Measurements from ENCODE around the gene ADAMTS8. TPM values are rescaled to one million over a fixed set of nuclear protein-coding genes. Genes with fewer than 3 reads are reported as not detected.

Gene ADAMTS8, protein sequence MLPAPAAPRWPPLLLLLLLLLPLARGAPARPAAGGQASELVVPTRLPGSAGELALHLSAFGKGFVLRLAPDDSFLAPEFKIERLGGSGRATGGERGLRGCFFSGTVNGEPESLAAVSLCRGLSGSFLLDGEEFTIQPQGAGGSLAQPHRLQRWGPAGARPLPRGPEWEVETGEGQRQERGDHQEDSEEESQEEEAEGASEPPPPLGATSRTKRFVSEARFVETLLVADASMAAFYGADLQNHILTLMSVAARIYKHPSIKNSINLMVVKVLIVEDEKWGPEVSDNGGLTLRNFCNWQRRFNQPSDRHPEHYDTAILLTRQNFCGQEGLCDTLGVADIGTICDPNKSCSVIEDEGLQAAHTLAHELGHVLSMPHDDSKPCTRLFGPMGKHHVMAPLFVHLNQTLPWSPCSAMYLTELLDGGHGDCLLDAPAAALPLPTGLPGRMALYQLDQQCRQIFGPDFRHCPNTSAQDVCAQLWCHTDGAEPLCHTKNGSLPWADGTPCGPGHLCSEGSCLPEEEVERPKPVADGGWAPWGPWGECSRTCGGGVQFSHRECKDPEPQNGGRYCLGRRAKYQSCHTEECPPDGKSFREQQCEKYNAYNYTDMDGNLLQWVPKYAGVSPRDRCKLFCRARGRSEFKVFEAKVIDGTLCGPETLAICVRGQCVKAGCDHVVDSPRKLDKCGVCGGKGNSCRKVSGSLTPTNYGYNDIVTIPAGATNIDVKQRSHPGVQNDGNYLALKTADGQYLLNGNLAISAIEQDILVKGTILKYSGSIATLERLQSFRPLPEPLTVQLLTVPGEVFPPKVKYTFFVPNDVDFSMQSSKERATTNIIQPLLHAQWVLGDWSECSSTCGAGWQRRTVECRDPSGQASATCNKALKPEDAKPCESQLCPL
- total RNA-seq: not detected

DNA sequence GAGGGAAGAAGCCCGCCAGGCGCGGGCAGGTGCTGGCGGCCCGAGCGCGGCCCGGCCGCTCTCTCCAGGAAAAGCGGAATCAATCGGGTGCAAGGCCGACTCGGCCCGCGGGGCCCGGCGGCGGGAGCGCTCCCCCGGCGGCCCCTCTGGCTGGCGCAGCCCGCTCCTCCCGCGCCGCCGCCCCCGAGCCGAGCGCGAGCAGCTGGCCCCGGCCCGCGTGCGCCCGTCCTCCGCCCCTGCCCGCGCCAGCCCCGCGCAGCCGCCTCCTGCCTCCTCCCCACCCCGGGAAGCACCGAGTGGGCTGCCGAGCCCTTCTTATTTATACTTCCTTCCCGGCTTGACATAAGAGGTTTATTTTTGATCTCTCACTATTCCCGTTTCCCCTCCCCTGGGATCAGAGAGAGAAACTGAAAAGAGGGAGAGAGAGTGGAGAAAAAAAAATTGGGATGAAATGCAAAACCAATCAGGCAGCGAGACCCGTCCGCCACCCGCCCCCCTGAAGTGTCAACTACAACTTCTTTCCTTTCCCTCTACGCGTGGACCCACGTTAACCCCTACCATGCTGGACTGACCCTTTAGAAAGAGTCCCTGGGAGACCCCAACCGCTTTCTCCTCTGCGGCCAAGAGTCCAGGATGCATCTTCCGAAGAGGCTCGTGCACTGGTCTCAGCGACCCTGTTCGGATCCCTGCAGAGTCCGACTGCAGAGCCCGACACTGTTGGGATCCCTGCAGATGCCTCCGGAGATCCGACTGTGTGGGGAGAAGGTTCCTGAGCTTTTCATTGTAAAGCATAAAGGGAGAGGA is at the start of gene ADAMTS8:
Gene ADAMTS8 (minus strand): TSS at position 294 of the 804 bp plus-strand sequence. CDS start 323 bp downstream, outside the sequence.
- Mint-ChIP-seq H3K4me3 (peak within 1 kb of the TSS; percentile 35), H3K36me3 (no peaks in the 10 kb centered on the region), H3K27ac (no peak within 1 kb of the TSS), H3K9me3 (ENCODE audit: low read depth) (no peaks in the 10 kb centered on the region), H3K4me1 (peaks cover 12% of the 10 kb centered on the region), H3K27me3 (peaks cover 58% of the 10 kb centered on the region)
- DNase-seq (no peak), ATAC-seq (peak; percentile 22)
- CTCF ChIA-PET: interaction anchor here (1.4 to 16.1 kb wide), 3 partner anchors 216 to 432 kb away, joined by 3 to 286 read pairs (median 25); no protein-coding TSS in a partner anchor

DNA sequence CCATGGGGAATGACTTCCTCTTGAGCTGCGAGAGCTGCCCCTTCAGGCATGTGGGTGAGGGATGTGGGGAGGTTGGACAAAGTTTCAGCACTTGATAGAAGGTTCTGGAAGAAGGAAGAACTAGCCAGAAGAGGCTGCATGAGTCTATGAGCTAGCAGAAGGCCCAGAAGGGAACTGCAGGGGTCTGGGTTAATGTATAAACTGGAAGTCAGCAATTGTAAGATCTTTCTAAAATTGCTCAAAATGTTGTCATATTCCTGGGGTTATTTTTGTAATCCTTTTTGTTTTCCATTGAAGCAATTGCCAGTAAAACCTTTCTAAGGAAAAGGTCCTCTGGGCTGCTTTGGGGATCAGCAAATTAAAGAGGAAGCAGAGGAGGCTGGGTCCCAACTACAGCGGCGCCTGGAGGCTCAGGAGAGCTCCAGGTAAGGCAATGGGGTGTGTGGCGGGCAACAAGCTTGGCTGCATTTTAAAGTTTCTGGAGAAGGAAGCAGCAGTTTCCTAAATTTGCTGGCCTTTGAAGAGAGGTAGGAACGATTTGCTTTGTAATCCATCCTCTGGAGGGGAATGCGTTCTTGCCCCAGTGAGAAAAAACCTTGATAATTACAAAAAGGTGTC is 49.3 kb upstream of the ADAMTS8 start:
- CTCF ChIA-PET: interaction anchor here (1.2 kb wide), 1 partner anchor 43 kb away, joined by 3 read pairs; no protein-coding TSS in a partner anchor
- no peak overlapping the region for H3K27ac Mint-ChIP-seq
- ATAC-seq: no peak
- DNase-seq: no peak
- H3K4me1 Mint-ChIP-seq: no peaks in the 10 kb centered on the region
- no peak overlapping the region for H3K4me3 Mint-ChIP-seq
- H3K9me3 Mint-ChIP-seq (ENCODE audit: low read depth): no peaks in the 10 kb centered on the region
- H3K27me3 Mint-ChIP-seq: peaks cover 2% of the 10 kb centered on the region
- no peaks in the 10 kb centered on the region for H3K36me3 Mint-ChIP-seq

DNA sequence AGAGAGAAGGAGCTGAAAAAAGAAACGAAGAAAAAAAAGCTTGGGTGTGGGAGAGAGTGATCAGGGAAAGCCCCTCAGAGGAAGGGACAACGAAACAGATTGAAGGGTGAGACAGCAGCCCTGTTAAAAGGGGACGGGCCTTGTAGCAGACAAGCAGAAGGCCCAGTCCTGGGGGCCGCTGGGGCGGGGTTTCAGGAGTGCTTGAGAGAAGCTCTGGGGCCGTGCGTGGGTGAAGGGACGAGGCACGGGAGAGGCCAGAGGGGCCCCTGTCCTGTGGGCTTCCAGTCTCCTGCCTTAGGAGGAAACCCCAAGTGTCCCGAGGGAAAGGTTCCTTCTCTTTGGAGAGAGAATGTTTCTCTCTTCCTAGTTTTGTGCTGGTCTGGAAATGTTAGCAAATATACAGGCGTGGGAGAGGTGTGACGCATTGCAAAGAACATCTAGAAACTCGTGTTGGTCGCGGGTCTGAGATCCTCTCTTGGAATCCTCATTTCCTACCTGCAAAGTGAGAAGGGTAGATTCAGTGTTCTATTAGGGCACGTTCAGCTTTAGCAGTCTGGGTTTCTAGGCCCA is 48.6 kb upstream of the ADAMTS8 start:
- ATAC-seq (no peak), DNase-seq (peak; percentile 30)
- Mint-ChIP-seq H3K36me3 (no peaks in the 10 kb centered on the region), H3K4me1 (no peaks in the 10 kb centered on the region), H3K27ac (no peak overlapping the region), H3K4me3 (no peak overlapping the region), H3K27me3 (peaks cover 2% of the 10 kb centered on the region), H3K9me3 (ENCODE audit: low read depth) (no peaks in the 10 kb centered on the region)
- CTCF ChIA-PET: interaction anchor here (1.0 to 1.2 kb wide), 2 partner anchors 35 to 42 kb away, joined by 3 read pairs; no protein-coding TSS in a partner anchor

DNA sequence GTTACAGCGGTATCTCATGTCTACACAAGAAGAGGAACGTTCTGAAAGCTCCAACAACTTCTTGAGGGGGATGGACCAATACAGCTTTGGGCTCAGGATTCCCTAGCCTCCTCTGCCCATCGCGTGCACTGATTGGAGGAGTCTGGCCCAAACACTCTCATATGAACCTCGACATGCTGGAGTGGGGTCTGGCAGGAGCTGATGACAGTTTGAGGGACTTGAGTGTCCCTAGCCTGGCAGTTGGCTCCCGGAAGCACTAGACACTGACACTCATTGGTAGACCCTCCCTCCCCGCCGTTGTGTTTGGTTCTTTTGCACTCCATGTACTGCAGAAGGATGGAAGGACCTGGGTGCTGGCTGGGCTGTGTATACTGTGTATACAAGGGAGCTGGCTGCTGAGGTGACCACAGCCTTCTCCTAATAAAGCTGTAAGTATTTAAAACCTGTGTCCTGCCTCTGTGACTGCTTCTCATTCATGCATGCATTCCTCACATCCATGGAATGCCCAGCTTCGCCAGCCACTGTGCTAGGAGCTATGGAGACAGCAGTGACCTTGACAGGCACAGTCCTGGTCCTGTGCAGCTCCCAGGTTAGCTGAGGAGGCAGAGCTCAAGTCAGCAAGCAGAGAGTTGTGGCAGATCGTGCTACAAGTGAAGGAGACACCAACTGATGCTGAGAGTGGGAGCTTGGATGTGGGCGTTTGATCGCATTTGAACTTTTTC is 48.0 kb upstream of the ADAMTS8 start:
- no peak overlapping the region for H3K27ac Mint-ChIP-seq
- CTCF ChIA-PET: interaction anchor here (1.0 to 1.2 kb wide), 2 partner anchors 34 to 42 kb away, joined by 3 read pairs; no protein-coding TSS in a partner anchor
- no peaks in the 10 kb centered on the region for H3K9me3 Mint-ChIP-seq (ENCODE audit: low read depth)
- H3K36me3 Mint-ChIP-seq: no peaks in the 10 kb centered on the region
- no peaks in the 10 kb centered on the region for H3K4me1 Mint-ChIP-seq
- peaks cover 2% of the 10 kb centered on the region for H3K27me3 Mint-ChIP-seq
- no peak overlapping the region for H3K4me3 Mint-ChIP-seq
- ATAC-seq: no peak
- peak; percentile 31 for DNase-seq

DNA sequence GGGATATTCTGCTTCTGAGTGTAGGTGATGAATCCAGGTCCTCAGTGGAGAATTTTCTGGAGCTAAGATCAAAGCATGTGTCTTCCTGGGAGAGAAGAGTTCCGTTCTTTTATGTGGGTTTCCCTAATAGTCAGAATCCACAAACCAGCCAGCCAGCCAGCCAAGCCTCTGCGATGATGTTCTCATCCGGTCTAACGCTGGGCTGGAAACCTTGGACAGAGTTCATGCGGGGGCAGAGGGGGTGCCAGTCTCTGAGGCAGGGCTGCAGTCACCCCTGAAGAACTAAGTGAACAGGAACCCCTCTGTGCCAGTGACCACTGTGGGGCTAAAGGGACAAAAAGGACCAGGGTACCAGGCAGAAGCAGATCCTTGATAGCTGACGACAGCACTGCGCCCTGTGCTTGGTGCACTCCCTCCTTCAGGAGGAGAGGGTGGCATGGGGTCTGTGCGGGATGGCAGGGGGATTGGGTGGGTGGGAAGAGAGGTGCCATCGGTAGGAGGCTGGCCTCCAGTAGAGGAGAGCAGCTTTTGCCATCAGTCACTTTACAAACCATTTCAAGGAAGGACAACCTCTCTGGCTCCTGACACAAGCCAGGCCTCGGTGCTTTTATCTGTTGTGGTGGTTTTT is 47.1 kb upstream of the ADAMTS8 start:
- DNase-seq (peak; percentile 11), ATAC-seq (no peak)
- H3K27ac Mint-ChIP-seq: no peak overlapping the region
- H3K4me3 Mint-ChIP-seq: no peak overlapping the region
- no peaks in the 10 kb centered on the region for H3K4me1 Mint-ChIP-seq
- H3K27me3 Mint-ChIP-seq: peaks cover 2% of the 10 kb centered on the region
- H3K36me3 Mint-ChIP-seq: no peaks in the 10 kb centered on the region
- H3K9me3 Mint-ChIP-seq (ENCODE audit: low read depth): no peaks in the 10 kb centered on the region
- CTCF ChIA-PET: no interaction called here

DNA sequence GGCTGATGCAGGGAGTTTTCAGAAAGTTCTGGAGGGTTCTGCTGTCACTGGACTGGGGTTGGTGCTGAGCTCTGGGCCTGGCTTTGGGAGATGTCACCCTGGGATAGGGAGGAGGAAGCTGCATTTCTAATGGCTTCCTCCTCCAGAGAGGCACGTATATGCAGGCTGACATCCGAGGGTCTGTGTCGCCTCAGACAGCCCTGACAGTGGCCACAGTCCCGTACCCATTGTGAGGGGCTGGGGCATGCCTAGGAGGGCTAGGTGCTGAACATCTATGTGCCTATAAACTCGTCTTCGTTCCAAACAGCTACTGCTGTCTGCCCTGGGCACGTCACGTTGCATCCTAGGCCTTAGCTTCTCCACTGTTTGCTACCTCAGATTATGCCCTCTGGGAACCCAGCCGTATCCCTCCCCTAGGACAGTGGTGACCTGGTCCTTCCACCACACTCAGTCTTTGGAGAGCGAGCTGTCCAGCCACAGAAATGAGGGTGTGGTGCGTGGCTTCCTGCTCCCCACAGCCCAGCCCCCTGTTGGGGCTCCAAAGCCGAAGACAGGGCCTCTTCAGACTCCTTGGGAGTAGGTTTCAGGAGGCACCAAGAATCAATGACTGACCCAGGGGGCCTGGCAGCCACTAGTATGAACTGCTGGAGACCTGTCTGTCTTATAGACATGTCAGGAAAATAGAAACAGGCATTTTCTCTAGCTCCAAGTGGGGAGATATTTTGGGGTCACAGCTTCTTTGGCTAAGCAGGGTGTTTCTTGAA is 46.4 kb upstream of the ADAMTS8 start:
- CTCF ChIA-PET: no interaction called here
- Mint-ChIP-seq H3K9me3 (ENCODE audit: low read depth) (no peaks in the 10 kb centered on the region), H3K4me3 (no peak overlapping the region), H3K4me1 (no peaks in the 10 kb centered on the region), H3K27ac (no peak overlapping the region), H3K36me3 (no peaks in the 10 kb centered on the region), H3K27me3 (peaks cover 2% of the 10 kb centered on the region)
- no peak for ATAC-seq
- DNase-seq: no peak

DNA sequence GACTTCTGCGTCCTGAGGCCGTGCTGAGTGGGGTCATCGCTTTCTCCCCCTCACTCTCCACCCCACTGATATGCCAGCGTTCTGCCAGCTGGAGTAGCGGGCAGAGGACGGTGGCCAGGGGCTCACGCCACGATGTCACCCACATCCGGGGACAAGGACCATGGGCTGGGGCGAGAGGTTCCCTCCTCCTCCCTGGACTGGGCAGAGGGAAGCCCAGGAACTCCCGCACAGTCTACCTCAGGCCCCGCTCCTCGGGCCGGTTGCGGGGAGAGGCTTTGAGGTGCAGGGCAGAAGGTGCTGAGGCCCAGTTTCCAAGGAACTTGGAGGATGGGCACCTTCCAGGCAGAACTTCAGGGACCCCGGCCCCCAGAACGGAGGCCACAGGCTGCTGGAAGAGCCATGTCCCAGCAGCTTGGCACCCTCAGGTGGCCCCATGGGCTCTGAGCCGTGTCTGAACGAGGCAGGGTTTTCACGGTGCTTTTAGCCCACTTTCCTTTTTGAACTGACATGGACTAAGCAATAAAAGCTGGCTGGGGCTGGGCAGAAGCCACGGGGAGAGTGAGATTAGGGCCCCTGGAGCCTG is 45.5 kb upstream of the ADAMTS8 start:
- ATAC-seq: no peak
- Mint-ChIP-seq H3K27ac (no peak overlapping the region), H3K9me3 (ENCODE audit: low read depth) (no peaks in the 10 kb centered on the region), H3K4me1 (no peaks in the 10 kb centered on the region), H3K27me3 (peaks cover 2% of the 10 kb centered on the region), H3K36me3 (no peaks in the 10 kb centered on the region), H3K4me3 (no peak overlapping the region)
- DNase-seq: no peak
- CTCF ChIA-PET: no interaction called here

DNA sequence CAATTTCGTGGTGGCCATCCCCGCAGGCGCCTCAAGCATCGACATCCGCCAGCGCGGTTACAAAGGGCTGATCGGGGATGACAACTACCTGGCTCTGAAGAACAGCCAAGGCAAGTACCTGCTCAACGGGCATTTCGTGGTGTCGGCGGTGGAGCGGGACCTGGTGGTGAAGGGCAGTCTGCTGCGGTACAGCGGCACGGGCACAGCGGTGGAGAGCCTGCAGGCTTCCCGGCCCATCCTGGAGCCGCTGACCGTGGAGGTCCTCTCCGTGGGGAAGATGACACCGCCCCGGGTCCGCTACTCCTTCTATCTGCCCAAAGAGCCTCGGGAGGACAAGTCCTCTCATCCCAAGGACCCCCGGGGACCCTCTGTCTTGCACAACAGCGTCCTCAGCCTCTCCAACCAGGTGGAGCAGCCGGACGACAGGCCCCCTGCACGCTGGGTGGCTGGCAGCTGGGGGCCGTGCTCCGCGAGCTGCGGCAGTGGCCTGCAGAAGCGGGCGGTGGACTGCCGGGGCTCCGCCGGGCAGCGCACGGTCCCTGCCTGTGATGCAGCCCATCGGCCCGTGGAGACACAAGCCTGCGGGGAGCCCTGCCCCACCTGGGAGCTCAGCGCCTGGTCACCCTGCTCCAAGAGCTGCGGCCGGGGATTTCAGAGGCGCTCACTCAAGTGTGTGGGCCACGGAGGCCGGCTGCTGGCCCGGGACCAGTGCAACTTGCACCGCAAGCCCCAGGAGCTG is 44.8 kb upstream of the ADAMTS8 start:
- Mint-ChIP-seq H3K27me3 (peaks cover 2% of the 10 kb centered on the region), H3K4me1 (no peaks in the 10 kb centered on the region), H3K36me3 (no peaks in the 10 kb centered on the region), H3K4me3 (no peak overlapping the region), H3K27ac (no peak overlapping the region), H3K9me3 (ENCODE audit: low read depth) (no peaks in the 10 kb centered on the region)
- ATAC-seq (no peak), DNase-seq (no peak)
- CTCF ChIA-PET: interaction anchor here (1.2 kb wide), 1 partner anchor 75 kb away, joined by 3 read pairs; no protein-coding TSS in a partner anchor

DNA sequence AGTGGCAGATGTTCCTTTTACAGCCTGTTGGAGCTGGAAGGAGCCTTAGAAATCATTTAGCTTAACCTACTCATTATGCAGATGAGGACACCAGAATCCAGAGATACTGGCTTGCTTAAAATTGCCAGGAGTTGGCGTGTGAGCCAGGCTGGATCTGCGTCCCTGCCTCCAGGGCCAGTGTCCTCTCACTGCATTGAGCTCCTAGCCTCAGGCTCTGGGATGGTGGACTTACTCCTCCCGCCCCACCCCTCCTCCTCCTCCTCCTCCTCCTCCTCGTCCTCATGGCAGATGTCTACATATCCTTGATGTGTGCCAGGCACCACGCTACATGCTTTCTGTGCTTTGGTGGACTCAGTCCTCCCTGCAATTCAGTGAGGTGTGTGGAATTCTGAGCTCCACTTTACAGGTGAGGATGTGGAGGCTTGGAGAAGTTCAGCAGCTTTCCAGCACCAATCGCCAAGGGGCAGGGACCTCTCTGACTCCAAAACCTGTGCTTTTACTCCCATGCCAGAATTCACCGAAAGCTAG is 44.1 kb upstream of the ADAMTS8 start:
- Mint-ChIP-seq H3K27me3 (peaks cover 2% of the 10 kb centered on the region), H3K36me3 (no peaks in the 10 kb centered on the region), H3K27ac (no peak overlapping the region), H3K4me3 (no peak overlapping the region), H3K9me3 (ENCODE audit: low read depth) (no peaks in the 10 kb centered on the region), H3K4me1 (no peaks in the 10 kb centered on the region)
- DNase-seq (no peak), ATAC-seq (no peak)
- CTCF ChIA-PET: interaction anchor here (1.2 kb wide), 1 partner anchor 76 kb away, joined by 3 read pairs; no protein-coding TSS in a partner anchor

DNA sequence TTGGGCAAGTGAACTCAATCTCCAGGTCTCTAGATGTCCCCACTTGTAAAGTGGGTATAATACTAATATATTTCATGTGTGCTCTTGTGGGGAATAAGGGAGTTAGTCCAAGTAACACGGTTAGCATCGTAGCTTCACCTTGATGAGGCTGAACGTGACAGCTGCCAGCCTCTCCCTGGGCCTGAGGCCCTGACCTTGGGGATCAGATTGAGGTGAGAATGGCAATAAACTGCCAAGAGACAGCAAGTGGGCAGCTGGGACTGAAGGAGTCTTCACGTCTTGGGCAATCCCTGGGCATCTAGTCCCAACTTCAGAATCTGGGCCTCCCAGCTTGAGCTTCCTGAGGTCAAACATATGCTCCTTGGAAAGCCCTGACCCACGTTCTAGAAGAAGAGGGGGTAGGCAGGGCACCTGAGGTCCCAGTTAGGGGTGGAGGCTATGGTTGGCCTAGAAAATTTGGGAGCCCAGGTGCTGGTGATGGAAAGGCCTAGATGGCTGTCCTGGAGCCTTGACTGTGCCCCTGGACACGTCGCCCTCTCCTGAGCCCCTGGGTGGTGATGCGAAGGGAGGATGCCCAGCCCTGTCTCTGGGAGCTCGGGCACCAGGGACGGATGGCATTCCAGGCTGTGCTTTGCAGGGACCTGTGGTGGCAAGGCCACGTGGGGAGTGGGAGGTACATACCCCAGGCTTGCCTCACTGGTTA is 43.5 kb upstream of the ADAMTS8 start:
- H3K4me1 Mint-ChIP-seq: no peaks in the 10 kb centered on the region
- CTCF ChIA-PET: interaction anchor here (1.2 kb wide), 1 partner anchor 77 kb away, joined by 3 read pairs; no protein-coding TSS in a partner anchor
- no peak overlapping the region for H3K27ac Mint-ChIP-seq
- H3K27me3 Mint-ChIP-seq: peaks cover 2% of the 10 kb centered on the region
- ATAC-seq: no peak
- no peak for DNase-seq
- H3K4me3 Mint-ChIP-seq: no peak overlapping the region
- no peaks in the 10 kb centered on the region for H3K36me3 Mint-ChIP-seq
- no peaks in the 10 kb centered on the region for H3K9me3 Mint-ChIP-seq (ENCODE audit: low read depth)

Data from activated CD8-positive, alpha-beta memory T cell treated with anti-CD3 and anti-CD28 coated beads, Interleukin-2, amount 10 ng/mL, durations not matched to agents 7 days and 5 days (primary cell).